ENCODE results near the gene TLR1.

- TF ChIP-seq CTCF (IDR thresholded peaks at IDR 0.05) (no peak), EZH2 (IDR thresholded peaks at IDR 0.05; ENCODE audit: borderline replicate concordance, insufficient read depth, low read depth, low read length, poor library complexity, severe bottlenecking) (no peak)
Measured at GRCh38 chr4:38834570-38834969, 30.0 kb upstream of the TLR1 start.

Measured in B cell (primary cell).